Gastroesophageal sphincter (tissue), 3 donors: ENCODE results near the gene BIK.

Experiments used
- CTCF ChIP-seq, 4 experiments: fragments of 200-600 bp in 2 of 4; fragments of 450-650 bp in 2 of 4; sonication (generic) in 1 of 4; IDR thresholded peaks; one replicate each; pipeline ENCODE4 v1.5.1; 2017 to 2019; ENCODE audit warnings: antibody characterized with exemption in 4 of 4, mild to moderate bottlenecking in 2 of 4, moderate library complexity in 2 of 4
- EP300 ChIP-seq: sonication (generic); formaldehyde crosslinking; IDR thresholded peaks from one replicate; pipeline ENCODE4 v1.6.1; 2017; ENCODE audit warnings: antibody characterized with exemption, mild to moderate bottlenecking
- POLR2AphosphoS5 ChIP-seq: sonication (generic); formaldehyde crosslinking; IDR thresholded peaks from one replicate; pipeline ENCODE4 v1.6.1; 2017; ENCODE audit warnings: antibody characterized with exemption

DNA sequence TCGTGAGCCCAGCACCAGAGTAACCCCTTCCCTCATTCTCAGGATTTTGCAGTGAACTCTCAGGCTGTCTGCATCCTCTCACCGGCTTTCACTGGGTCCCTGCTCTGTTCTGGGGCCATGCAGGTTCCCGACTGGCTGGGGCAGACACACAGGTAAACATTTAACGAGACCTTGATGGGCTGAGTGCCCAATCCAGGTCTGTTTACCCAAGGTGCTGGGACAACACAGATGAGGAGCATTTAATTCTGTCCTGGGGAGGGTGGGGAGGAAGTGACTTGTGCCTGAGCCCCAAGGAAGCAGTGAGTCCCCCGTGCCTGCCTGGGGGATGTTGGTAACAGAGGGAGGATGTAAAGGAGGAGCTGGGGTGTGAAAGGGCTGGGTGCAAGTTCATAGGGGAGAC lies 4.4 kb downstream of the BIK start:
- TF ChIP-seq CTCF (IDR thresholded peaks at IDR 0.05) (no peak), EP300 (no peak), POLR2AphosphoS5 (no peak)
